NCI-H2171 treated with DMSO at 0.1 percent for 48 hours (cell line): Measurements from ENCODE around the gene LRP4.
A peak's percentile ranks its signal among the peaks of the same experiment; 100 is the strongest.
"Not testable (repeated sequence)": the region's sequence is repeated elsewhere in the genome, so short reads cannot be mapped to it uniquely, and the experiment has no call there.

Experiments used
- DNase-seq: peaks from one replicate; lab custom pipeline; 2025; lab: John Stamatoyannopoulos, UW

Gene LRP4

GRCh38 chr11:46927928-46928327 lies 9.6 kb upstream of the LRP4 start:
- not testable (repeated sequence) for DNase-seq

GRCh38 chr11:46920755-46921154 lies 2.4 kb upstream of the LRP4 start:
- no peak for DNase-seq

- DNase-seq: no peak
Measured at GRCh38 chr11:46918788-46919513, 601 bp upstream of the LRP4 start.

- DNase-seq: no peak
Measured at GRCh38 chr11:46917762-46918082, 628 bp downstream of the LRP4 start.

GRCh38 chr11:46917109-46917761 lies 1.1 kb downstream of the LRP4 start:
- DNase-seq: no peak

- peak; percentile 47 for DNase-seq
Measured at GRCh38 chr11:46916286-46917108, 1.9 kb downstream of the LRP4 start.

- no peak for DNase-seq
Measured at GRCh38 chr11:46914910-46915309, 3.4 kb downstream of the LRP4 start.

- DNase-seq: no peak
Measured at GRCh38 chr11:46914363-46914762, 4.0 kb downstream of the LRP4 start.

- no peak for DNase-seq
Measured at GRCh38 chr11:46913484-46913883, 4.9 kb downstream of the LRP4 start.

- no peak for DNase-seq
Measured at GRCh38 chr11:46912526-46913150, 5.7 kb downstream of the LRP4 start.

GRCh38 chr11:46907606-46908005 lies 10.7 kb downstream of the LRP4 start:
- no peak for DNase-seq

- DNase-seq: no peak
Measured at GRCh38 chr11:46906609-46907041, 11.7 kb downstream of the LRP4 start.

- DNase-seq: no peak
Measured at GRCh38 chr11:46905806-46906205, 12.5 kb downstream of the LRP4 start.

- DNase-seq: no peak
Measured at GRCh38 chr11:46903846-46904245, 14.5 kb downstream of the LRP4 start.

- DNase-seq: no peak
Measured at GRCh38 chr11:46902694-46903093, 15.7 kb downstream of the LRP4 start.

- no peak for DNase-seq
Measured at GRCh38 chr11:46901156-46901555, 17.2 kb downstream of the LRP4 start.

GRCh38 chr11:46900091-46900746 lies 18.1 kb downstream of the LRP4 start:
- no peak for DNase-seq

- no peak for DNase-seq
Measured at GRCh38 chr11:46899501-46900025, 18.8 kb downstream of the LRP4 start.

GRCh38 chr11:46898396-46899095 lies 19.8 kb downstream of the LRP4 start:
- no peak for DNase-seq

GRCh38 chr11:46896719-46897406 lies 21.5 kb downstream of the LRP4 start:
- peak; percentile 68 for DNase-seq
